Measurements from ENCODE around the gene AURKB. TPM values are rescaled to one million over a fixed set of nuclear protein-coding genes. Genes with fewer than 3 reads are reported as not detected.
A peak's percentile ranks its signal among the peaks of the same experiment; 100 is the strongest.

Gene AURKB
- total RNA-seq, 1 donor from 2014 or later, result 92.3 TPM

- Mint-ChIP-seq H3K9me3 (no peaks in the 10 kb centered on the region), H3K4me3 (peak overlapping the region; percentile 73), H3K4me1 (peaks cover 55% of the 10 kb centered on the region), H3K36me3 (ENCODE audit: low read depth) (peaks cover 40% of the 10 kb centered on the region), H3K27ac (peak overlapping the region; percentile 88), H3K27me3 (no peaks in the 10 kb centered on the region)
- peak; percentile 97 for DNase-seq
- intact Hi-C loops (cut with micrococcal nuclease), result loop anchor here (10.0 kb wide), 2 partner anchors 474 to 924 kb away; partner anchors contain the start of genes DVL2, PHF23, TP53 and WRAP53
These were observed 51.9 kb downstream of the AURKB start for GRCh38 chr17:8158267-8159031.

DNA sequence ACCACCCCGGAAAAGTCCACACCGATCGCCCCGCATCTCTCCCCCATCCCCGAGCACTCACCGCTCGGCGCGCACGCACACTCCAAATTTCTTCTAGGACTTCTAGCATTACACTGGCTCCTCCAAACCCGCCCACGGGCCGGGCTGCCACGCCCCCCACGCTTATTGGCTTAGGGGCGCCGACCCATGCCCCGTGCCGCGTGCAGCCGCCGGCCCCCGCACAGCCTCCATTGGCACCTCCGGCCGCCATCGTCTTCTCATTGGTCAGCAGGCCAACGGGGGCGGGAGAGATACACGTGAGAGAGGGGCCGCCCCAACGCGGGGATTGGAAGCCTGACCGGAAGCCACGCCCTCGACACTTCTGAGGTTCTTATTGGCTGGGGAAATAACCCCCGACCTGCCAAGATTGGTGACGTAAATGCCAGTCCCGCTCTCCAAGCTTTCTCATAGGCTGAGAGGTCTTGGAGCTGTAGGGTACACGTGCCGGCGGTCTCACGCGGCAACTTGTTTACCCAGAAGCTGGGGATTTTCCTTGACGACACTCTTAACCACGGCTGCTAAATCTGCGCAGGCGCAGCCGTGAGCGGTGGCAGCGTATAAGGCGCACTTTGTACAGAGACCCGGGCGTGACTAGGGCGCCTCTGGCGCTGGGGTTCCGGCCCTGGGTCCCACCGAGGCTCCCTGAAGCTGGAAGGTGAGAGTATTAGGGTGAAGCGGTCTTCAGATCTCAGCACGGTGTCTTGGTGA is 54.0 kb downstream of the AURKB start:
- peaks cover 62% of the 10 kb centered on the region for H3K4me1 Mint-ChIP-seq
- intact Hi-C loops (cut with micrococcal nuclease), result loop anchor here (1.0 to 10.0 kb wide), 6 partner anchors 17 to 922 kb away; partner anchors contain the start of genes DVL2, PHF23, TP53 and WRAP53
- no peaks in the 10 kb centered on the region for H3K9me3 Mint-ChIP-seq
- peak; percentile 100 for DNase-seq
- no peaks in the 10 kb centered on the region for H3K27me3 Mint-ChIP-seq
- H3K4me3 Mint-ChIP-seq, result no peak overlapping the region
- H3K36me3 Mint-ChIP-seq (ENCODE audit: low read depth), result peaks cover 33% of the 10 kb centered on the region
- no peak overlapping the region for H3K27ac Mint-ChIP-seq

DNA sequence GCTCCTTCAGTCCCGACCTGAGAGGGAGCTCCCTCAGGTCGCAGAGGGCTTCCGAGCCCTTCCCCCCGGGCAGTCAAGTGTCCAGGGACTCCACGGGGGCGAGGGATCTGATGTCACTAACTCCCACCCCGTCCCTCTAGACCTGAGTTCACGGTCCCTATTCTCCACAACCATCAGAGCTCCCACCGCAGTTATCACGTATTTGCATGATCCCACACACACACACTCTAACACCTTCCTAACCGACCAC is 54.5 kb downstream of the AURKB start:
- Mint-ChIP-seq H3K36me3 (ENCODE audit: low read depth) (peaks cover 28% of the 10 kb centered on the region), H3K27me3 (no peaks in the 10 kb centered on the region), H3K9me3 (no peaks in the 10 kb centered on the region), H3K4me3 (no peak overlapping the region), H3K4me1 (peaks cover 58% of the 10 kb centered on the region), H3K27ac (no peak overlapping the region)
- intact Hi-C loops (cut with micrococcal nuclease), result loop anchor here (1.0 to 10.0 kb wide), 6 partner anchors 17 to 921 kb away; partner anchors contain the start of genes DVL2, PHF23, TP53 and WRAP53
- DNase-seq, result no peak

GRCh38 chr17:8155231-8155995 is 55.0 kb downstream of the AURKB start:
- DNase-seq, result peak; percentile 78
- peaks cover 56% of the 10 kb centered on the region for H3K4me1 Mint-ChIP-seq
- H3K9me3 Mint-ChIP-seq, result no peaks in the 10 kb centered on the region
- H3K4me3 Mint-ChIP-seq, result no peak overlapping the region
- H3K27me3 Mint-ChIP-seq, result no peaks in the 10 kb centered on the region
- intact Hi-C loops (cut with micrococcal nuclease), result loop anchor here (10.0 kb wide), 2 partner anchors 471 to 921 kb away; partner anchors contain the start of genes DVL2, PHF23, TP53 and WRAP53
- no peak overlapping the region for H3K27ac Mint-ChIP-seq
- peaks cover 23% of the 10 kb centered on the region for H3K36me3 Mint-ChIP-seq (ENCODE audit: low read depth)

Other genes with a start within 250 kb of the AURKB start
- not detected in 2 replicates for gene GUCY2D, start 208.0 kb downstream of the AURKB start, total RNA-seq
- not detected in 2 replicates for gene ALOX15B, start 171.5 kb downstream of the AURKB start, total RNA-seq
- 0.77 and 0.88 TPM in 2 replicates for gene ALOX12B, start 122.9 kb downstream of the AURKB start, total RNA-seq
- not detected in 2 replicates for gene ALOXE3, start 92.1 kb downstream of the AURKB start, total RNA-seq
- 1.5 and 2.1 TPM in 2 replicates for gene HES7, start 86.5 kb downstream of the AURKB start, total RNA-seq
- gene PER1, start 58.2 kb downstream of the AURKB start, total RNA-seq, result 39.4 and 41.7 TPM in 2 replicates
- 45.1 and 49.6 TPM in 2 replicates for gene VAMP2, start 47.6 kb downstream of the AURKB start, total RNA-seq
- 20.9 and 21.4 TPM in 2 replicates for gene TMEM107, start 34.2 kb downstream of the AURKB start, total RNA-seq
- gene BORCS6, start 20.4 kb downstream of the AURKB start, total RNA-seq, result 4.7 and 5.7 TPM in 2 replicates
- 75.0 and 78.7 TPM in 2 replicates for gene CTC1, start 37.5 kb upstream of the AURKB start, total RNA-seq
- gene PFAS, start 38.7 kb upstream of the AURKB start, total RNA-seq, result 208 and 211 TPM in 2 replicates
- 57.5 and 66.3 TPM in 2 replicates for gene RANGRF, start 78.1 kb upstream of the AURKB start, total RNA-seq
- 5.4 and 6.8 TPM in 2 replicates for gene SLC25A35, start 84.8 kb upstream of the AURKB start, total RNA-seq
- gene ARHGEF15, start 99.7 kb upstream of the AURKB start, total RNA-seq, result not detected in 2 replicates
- gene ODF4, start 129.3 kb upstream of the AURKB start, total RNA-seq, result not detected in 2 replicates
- gene RPL26, start 172.6 kb upstream of the AURKB start, total RNA-seq, result 2,460 and 2,469 TPM in 2 replicates
- gene RNF222, start 187.3 kb upstream of the AURKB start, total RNA-seq, result not detected in 2 replicates
- 72.8 and 74.3 TPM in 2 replicates for gene NDEL1, start 225.3 kb upstream of the AURKB start, total RNA-seq

Measured in activated CD4-positive, alpha-beta T cell treated with anti-CD3 and anti-CD28 coated beads, Interleukin-2, amount 10 ng/mL, durations not matched to agents 24 days and 14 days (primary cell).